Articular chondrocyte of knee joint (primary cell): ENCODE results near the gene EFHD1. TPM values are rescaled to one million over a fixed set of nuclear protein-coding genes. Genes with fewer than 3 reads are reported as not detected.

ENCODE experiments used
- small RNA-seq: library from RNA; depleted of rRNA; stranded (forward); fragments of <200 nt; gene quantifications from one replicate; pipeline ENCODE3, GENCODE V24; 2012
- total RNA-seq: library from RNA; depleted of rRNA; stranded (reverse); fragments of >200 nt; gene quantifications from 2 replicates; pipeline ENCODE4 v1.2.3, GENCODE V29; 2012

Gene EFHD1, protein sequence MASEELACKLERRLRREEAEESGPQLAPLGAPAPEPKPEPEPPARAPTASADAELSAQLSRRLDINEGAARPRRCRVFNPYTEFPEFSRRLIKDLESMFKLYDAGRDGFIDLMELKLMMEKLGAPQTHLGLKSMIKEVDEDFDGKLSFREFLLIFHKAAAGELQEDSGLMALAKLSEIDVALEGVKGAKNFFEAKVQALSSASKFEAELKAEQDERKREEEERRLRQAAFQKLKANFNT
- 0.39 and 1.3 TPM in 2 replicates for total RNA-seq

DNA sequence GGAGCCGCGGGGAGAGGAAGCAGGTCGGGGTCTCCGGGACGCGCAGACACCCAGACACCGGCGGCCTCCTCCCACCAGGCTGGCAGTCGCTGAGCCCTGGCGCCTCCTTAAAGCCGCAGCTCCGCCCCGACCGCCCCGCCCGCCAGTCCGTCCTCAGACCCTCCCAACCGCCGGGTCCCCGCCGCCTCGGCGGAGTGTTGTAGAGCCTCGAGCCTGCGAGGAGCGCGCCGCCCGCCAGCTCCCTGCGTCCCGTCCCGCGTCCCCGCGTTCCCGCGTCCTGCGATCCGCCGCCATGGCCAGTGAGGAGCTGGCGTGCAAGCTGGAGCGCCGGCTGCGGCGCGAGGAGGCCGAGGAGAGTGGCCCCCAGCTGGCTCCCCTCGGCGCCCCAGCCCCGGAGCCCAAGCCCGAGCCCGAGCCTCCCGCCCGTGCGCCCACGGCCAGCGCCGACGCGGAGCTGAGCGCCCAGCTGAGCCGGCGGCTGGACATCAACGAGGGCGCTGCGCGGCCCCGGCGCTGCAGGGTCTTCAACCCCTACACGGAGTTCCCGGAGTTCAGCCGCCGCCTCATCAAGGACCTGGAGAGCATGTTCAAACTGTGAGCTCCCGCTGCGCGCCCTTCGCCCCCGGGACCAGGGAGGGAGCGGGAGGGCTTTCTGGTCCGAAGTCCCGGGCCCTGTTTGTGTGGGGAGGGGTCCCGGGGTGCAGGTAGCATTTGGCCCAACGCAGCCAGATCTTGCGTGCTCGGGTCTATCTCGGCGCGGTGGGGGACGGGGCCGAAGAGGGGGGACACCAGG is at the start of gene EFHD1:
Gene EFHD1 (plus strand): TSS at position 192 of the 793 bp plus-strand sequence. CDS start 101 bp downstream, at position 293.

DNA sequence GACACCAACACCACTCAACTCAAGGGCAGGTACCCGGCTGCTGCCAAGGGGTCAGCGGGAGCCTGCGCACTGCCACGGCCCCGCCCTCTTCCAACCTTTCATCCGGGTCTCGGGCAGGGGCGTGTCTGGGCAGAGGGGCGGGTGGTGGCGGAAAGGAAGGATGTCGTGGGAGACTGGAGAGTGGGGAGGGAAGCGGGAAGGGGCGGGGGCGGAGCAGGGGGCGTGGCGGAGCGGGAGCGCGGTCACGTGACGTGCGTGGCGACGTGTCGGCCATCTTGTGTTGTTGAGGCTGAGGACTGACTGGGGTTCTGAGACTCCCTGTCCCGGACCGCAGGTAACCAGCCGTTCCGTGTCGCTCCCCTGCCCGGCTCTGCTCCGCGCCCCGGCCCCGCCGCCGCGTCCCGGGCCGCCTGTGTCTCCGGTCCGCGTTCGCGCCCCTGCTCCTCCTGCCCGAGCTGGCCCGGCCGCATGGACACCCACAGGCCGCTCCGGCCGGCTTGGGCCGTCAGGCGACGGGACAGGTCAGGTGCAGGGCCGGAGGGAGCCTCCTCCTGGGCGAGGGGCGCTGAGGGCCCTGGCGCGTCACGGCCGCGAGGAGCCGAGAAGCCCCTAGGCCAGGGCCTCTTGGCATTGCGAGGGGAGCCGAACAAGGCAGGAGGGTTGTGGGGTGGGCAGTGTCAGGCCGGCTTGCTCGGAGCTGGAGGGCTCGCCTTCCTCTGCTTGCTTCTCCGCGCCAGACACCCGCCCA is 63.8 kb downstream of the EFHD1 start, which contains the start of gene GIGYF2:
Gene GIGYF2 (plus strand): TSS at position 273 of the 748 bp plus-strand sequence. CDS start 37,867 bp downstream, outside the sequence.

Small RNAs within 50 kb of the gene (small RNA-seq; reads per million reads assigned to genes)
- not detected for gene RN7SL359P

Other genes with a start within 250 kb of the EFHD1 start
- not detected in 2 replicates for gene ALPG, start 226.8 kb upstream of the EFHD1 start, total RNA-seq
- not detected in 2 replicates for gene ALPI, start 177.5 kb upstream of the EFHD1 start, total RNA-seq
- not detected in 2 replicates for gene ECEL1, start 145.8 kb upstream of the EFHD1 start, total RNA-seq
- not detected in 2 replicates for gene PRSS56, start 113.2 kb upstream of the EFHD1 start, total RNA-seq
- gene CHRND, start 107.4 kb upstream of the EFHD1 start, total RNA-seq, result not detected in 2 replicates
- gene CHRNG, start 93.9 kb upstream of the EFHD1 start, total RNA-seq, result not detected in 2 replicates
- gene TIGD1, start 83.0 kb upstream of the EFHD1 start, total RNA-seq, result 5.7 and 6.9 TPM in 2 replicates
- gene EIF4E2, start 82.9 kb upstream of the EFHD1 start, total RNA-seq, result 99.6 and 115 TPM in 2 replicates
- gene GIGYF2, start 63.7 kb downstream of the EFHD1 start, total RNA-seq, result 67.7 and 70.0 TPM in 2 replicates
- under 0.01 TPM in 1 of 2 replicates, not detected in the other for gene KCNJ13, start 143.0 kb downstream of the EFHD1 start, total RNA-seq
- gene SNORC, start 236.7 kb downstream of the EFHD1 start, total RNA-seq, result 0.65 and 1.2 TPM in 2 replicates